Stimulated activated CD4-positive, alpha-beta T cell treated with anti-CD3 and anti-CD28 coated beads, Interleukin-15, amount 100 ng/mL, for 24 hours (primary cell): ENCODE measurements around the gene WWP2.
"Not testable (repeated sequence)": the region's sequence is repeated elsewhere in the genome, so short reads cannot be mapped to it uniquely, and the experiment has no call there.

ENCODE experiments used
- DNase-seq: peaks from one replicate; pipeline ENCODE4 v3.0.0-alpha.2; 2020

The WWP2 gene

DNA sequence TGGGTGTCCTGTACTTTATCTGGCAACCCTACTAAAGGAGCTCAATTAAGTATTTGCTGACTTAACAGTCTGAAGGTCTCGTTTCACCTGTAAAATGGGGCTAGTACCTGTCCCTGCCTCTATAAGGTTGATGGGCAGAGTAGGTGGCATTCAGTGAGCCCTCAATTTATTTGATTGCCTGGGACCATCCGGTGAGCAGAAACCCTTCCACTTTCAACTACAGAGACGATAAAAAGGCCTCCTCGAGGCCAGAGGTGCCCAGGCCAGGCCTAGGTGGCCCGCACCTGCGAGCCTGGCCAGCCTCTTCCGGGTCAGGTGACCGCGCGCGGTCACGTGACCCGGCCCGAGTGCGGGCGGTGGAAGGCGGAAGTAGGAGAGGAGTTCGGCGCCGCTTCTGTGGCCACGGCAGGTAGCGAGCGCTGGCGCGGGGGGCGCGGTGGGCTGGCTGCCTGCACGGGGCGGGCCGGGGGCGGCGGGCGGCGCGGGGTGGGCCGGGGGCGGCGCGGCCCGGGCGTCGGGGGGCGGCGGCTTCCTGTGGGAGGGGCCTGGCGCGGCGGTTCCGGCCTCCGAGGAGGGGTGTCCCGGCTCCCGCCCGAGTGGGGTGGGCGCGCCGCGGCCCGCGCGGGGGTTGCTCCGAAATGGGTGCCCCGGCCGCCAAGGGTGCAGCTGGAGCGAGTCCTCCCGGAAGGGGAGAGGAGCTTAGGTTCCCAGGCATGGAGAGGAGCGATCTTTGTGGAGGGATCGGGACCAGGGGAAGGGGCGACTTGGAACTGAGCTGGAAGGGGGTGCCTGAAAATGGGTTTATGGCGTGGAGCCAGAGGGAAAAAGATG is at the start of gene WWP2:
Gene WWP2, plus strand, starts transcription at position 350 of the 831 bp plus-strand sequence. CDS start 24,679 bp downstream, outside the sequence.
- peak; percentile 81 for DNase-seq

- DNase-seq, result no peak
These were observed 49.1 kb upstream of the WWP2 start for GRCh38 chr16:69712914-69713581.

GRCh38 chr16:69717066-69717465 is 45.1 kb upstream of the WWP2 start:
- DNase-seq, result no peak

DNA sequence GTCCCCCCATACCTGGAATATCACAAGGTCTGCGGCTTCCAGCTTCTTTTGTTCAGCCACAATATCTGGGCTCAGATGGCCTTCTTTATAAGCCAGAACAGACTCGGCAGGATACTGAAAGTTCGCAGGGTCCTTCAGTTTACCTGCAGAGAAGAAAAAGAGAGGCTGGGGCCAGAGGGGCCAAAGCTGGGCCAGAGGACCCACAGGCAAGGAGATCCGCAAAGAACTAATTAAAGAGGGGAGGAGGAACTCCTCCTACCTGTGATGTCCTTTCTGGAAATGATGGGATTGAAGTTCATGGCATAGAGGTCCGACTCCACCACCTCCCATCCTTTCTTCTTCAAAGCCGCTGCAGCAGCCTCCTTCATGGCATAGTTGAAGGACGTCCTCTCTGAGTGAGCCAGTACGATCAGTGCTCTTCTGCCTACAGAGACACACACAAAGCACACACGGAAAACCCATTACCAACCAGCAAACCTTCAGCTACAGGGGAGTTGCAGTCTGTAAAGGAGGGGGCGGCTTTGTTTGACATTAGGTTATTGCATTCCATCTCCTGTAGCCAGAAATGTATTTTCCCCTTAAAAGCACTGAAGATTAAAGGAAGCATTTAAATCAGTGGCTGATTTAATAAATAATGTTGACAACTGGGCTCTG is 43.9 kb upstream of the WWP2 start:
- DNase-seq, result no peak

- no peak for DNase-seq
These were observed 41.2 kb upstream of the WWP2 start for GRCh38 chr16:69720822-69721430.

DNA sequence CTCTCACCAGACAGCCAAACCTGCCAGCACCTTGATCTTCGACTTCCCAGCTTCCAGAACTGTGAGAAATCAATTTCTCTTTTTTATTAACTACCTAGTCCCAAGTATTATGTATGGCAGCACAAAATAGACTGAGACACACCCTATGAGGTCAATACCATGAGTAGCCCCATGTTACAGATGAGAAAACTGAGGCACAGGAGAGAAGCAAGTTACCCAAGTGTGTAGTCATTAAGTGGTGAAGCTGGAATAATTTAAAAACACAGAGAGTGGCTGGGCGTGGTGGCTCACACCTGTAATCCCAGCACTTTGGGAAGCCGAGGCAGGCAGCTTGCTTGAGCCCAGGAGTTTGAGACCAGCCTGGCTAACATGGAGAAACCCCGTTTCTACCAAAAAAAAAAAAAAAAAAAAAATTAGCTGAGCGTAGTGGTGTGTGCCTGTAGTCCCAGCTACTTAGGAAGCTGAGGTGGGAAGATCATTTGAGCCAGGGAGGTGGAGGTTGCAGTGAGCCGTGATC is 40.6 kb upstream of the WWP2 start:
- DNase-seq, result no peak

DNA sequence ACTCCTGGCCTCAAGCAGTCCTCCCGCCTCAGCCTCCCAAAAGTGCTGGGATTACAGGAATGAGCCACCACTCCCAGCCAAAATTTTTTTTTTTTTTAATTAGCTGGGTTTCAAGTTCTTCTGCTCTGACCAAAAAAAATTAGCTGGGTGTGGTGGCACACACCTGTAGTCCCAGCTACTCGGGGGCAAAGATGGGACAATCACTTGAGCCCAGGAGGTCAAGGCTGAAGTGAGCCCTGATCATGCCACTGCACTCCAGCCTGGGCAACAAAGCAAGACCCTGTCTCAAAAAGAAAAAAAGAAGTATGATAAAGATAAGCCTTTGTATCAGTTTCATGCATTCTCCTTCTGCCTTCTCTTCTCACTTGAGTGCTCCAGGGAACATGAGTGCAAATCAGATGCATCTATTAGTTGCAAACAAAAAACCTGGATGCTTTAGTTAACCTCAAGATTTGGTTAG is 37.7 kb upstream of the WWP2 start:
- DNase-seq, result no peak

GRCh38 chr16:69724981-69725479 is 37.1 kb upstream of the WWP2 start:
- DNase-seq, result no peak

DNA sequence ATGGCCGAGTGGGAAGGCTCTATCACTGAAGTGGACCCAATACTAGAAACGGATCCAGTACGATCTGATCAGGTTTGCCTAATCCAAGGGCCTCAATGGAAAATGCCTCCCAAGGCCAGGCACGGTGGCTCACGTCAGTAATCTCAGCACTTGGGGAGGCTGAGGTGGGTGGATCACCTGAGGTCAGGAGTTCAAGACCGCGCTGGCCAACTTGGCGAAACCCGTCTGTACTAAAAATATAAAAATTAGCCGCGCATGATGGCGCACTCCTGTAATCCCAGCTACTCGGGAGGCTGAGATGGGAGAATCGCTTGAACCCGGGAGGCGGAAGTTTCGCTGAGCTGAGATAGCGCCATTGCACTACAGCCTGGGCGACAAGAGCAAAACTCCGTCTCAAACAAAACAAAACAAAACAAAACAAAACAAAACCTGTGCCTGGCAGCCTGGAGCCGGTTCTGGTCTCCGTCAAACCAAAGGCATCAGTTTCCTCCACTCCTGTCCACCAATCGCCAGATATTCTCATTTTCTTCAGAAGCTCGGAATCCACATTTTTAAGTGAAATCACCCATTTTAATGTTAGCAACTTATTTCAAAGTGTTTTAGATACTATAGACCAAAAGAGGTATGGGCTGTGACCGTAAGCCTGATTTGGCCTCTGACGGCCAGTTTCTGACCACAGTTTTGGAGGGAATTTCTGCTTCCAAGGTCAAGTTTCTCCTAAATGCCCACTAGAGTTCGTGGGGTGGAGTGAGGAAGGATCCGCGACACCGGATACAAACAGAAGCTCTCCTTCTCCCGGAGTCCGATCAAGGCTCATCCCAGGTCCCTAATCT is 36.4 kb upstream of the WWP2 start:
- no peak for DNase-seq

GRCh38 chr16:69726313-69727060 is 35.6 kb upstream of the WWP2 start, which contains the start of gene NQO1:
TSS of gene NQO1 (minus strand) at chr16:69726560. CDS start at chr16:69726439, 121 bp downstream.
- DNase-seq, result peak; percentile 96

GRCh38 chr16:69727916-69728270 is 34.2 kb upstream of the WWP2 start:
- no peak for DNase-seq

- not testable (repeated sequence) for DNase-seq
These were observed 33.1 kb upstream of the WWP2 start for GRCh38 chr16:69729030-69729429.

DNA sequence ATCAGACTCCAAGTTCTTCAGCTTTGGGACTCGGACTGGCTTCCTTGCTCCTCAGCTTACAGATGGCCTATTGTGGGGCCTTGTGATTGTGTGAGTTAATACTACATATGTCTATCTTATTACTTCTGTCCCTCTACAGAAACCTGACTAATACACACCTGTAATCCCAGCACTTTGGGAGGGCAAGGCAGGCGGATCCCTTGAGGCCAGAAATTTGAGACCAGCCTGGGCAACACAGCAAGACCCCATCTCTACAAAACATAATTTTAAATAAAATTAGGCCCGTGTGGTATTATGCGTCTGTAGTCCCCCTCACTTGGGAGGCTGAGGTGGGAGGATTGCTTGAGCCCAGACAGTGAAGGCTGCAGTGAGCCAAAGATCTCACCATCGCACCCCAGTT is 30.9 kb upstream of the WWP2 start:
- DNase-seq, result not testable (repeated sequence)

DNA sequence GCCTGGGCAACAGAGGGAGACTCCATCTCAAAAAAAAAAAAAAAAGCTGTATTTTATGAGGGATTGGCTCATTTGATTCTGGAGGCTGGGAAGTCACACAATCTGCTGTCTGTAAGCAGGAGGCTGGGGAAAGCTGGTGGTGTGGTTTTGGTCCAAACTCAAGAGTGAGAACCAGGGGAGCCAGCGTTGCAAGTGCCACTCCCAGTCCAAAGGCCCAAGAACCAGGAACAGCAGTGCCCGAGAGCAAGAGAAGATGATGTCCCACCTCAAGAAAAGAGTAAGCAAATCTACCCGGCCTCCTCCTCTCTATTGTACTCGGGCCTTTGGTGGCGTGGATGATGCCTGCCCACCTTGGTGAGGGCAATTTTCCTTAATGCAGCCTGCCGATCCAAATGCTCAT is 30.0 kb upstream of the WWP2 start:
- no peak for DNase-seq

DNA sequence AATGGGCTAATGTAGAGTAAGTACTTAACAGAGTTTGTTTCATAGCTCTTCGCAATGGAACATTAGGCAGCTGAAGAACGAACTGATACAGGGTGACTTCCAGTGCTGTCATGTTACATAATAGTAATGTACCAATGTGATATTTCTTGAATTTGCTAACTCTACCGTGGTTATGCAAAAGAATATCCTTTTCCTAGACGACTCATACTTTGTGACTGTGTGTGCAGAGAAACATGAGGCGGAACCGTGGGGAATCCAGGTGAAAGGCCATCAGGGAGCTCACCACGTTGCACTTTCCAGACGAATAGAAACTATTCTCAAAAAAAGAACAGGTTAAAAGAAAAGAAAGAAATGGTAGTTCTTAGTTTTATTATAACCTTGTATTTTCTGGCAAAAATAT is 20.6 kb upstream of the WWP2 start:
- DNase-seq, result no peak

DNA sequence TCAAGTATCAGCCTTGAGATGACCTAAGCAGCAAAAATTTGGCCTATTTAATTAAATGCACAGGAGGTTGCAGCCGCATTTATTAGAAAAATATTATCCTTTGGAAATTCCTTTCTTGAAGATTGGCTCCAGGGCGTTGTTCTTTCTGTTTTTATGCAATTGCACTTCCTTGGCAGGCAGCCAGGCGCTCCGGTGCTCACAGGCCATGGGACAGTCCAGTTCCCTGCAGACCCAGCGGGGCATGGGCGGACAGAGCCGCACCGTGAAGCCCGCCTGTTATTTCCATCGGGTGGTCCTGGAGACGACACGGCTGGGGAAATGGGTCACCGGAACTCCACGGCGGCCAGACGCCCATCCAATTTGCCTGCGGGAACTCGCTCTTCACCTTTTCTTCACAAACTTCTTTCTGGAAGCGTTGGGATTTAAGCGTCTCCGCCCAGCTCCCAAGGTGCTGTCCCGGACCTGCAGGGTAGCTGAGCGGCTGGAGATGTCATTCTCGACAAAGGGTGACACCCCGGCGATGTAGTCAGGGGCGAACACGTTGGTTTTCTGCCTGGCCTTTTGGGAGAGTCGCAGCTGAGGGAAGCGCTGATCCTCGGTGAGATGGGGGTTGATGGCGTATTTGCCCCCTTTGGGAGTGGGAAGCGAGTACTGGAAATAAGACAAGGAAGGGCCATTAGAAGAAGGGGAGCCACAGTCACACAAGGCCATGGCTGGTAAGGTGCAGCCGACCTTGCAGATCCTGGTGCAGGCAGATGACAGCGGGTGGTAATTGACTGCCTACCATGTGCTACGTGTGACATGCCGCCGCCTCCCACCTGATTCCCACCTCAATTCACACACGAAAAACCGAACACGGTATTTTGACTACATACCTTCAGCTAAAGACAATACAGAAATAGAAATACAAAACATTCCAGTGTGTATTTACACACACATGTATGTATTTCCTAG is 19.9 kb upstream of the WWP2 start:
- no peak for DNase-seq

DNA sequence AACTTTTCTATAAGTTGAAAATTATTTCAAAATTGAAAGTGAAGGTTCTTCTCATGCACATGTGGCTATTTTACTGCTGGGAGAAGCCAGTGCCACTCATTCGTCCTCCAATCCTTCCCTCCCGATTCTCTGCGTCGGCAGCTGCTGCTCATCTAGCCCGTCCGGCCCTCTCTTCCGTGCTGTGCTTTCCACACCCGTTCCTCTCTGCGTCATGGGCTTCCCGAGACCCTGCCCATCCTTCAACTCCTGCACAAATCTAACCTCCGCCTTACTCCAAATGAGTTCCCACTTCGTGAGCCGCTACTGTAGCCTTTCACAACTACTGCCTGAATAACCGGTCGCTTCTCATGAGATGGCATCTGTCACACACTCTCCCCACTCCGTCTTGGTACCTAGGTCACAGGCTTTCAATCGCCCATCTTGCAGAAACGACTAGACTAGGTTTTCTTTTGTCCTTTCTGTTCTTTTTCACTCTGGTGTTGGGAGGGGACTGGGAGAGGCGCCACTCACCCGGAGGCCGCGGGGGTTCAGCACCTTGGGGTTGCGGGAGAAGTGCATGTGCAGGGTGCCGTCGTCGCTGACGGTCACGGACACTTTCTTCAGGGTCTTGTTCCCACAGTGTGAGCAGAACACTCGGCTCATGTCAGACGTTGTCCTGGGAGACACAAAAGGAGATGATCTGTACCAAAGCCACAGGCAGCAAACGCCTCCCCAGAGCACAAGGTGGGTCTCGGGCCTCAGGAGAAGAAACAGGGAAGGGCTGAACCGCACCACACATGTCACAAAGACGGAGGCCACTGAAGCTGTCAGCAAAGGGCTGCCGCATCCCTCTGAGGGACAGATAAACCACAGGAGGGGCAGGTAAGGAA is 17.5 kb upstream of the WWP2 start:
- DNase-seq, result no peak

- no peak for DNase-seq
These were observed 16.9 kb upstream of the WWP2 start for GRCh38 chr16:69745232-69745612.

DNA sequence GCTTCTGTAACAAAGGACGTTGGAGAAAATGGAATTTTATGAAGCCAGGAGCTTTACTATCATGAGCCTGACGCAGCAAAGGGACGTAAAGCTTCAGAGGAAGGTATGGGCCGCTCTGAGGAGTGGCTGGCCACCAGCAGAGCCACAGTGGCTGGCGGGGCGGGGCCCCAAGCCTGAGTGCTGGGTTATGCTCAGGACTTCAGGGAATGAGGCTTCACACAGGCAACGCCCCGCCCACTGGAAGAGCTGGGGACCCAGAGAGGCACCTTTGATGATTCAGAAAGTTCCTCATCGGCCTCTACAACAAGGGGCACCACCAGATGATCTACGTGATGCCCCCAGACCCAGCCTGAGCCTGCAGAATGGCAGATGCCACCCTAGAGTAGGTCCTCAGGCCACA is 16.2 kb upstream of the WWP2 start:
- no peak for DNase-seq
